Karpas-422 (cell line): ENCODE measurements around the gene SLAMF8. TPM values are rescaled to one million over a fixed set of nuclear protein-coding genes. Genes with fewer than 3 reads are reported as not detected.

Source experiments
- DNase-seq: peaks from one replicate; pipeline ENCODE4 v3.0.0-alpha.2; 2015
- H2AFZ ChIP-seq: fragments of 200-600 bp; sonication (generic); 2 replicates; pipeline ENCODE4 v1.6.1; 2014; ENCODE audit warnings: antibody characterized with exemption, low read length, mixed read lengths
- H3K27ac ChIP-seq: fragments of 200-600 bp; sonication (generic); 2 replicates; pipeline ENCODE4 v1.5.1; 2014; ENCODE audit warnings: mild to moderate bottlenecking, low read length, moderate library complexity
- H3K27me3 ChIP-seq: fragments of 200-600 bp; sonication (generic); 2 replicates; pipeline ENCODE4 v1.6.1; 2014; ENCODE audit warnings: low read length, mixed read lengths
- H3K36me3 ChIP-seq: fragments of 200-600 bp; sonication (generic); 2 replicates; pipeline ENCODE4 v1.6.1; 2014; ENCODE audit warnings: low read length, mixed read lengths; ENCODE audit not compliant: insufficient read depth
- H3K4me1 ChIP-seq: fragments of 200-600 bp; sonication (generic); 2 replicates; pipeline ENCODE4 v1.6.1; 2014; ENCODE audit warnings: mild to moderate bottlenecking, low read length, mixed read lengths
- H3K4me2 ChIP-seq: fragments of 200-600 bp; sonication (generic); 2 replicates; pipeline ENCODE4 v1.6.1; 2014; ENCODE audit warnings: low read length, low read depth, mild to moderate bottlenecking; ENCODE audit not compliant: poor library complexity, severe bottlenecking
- H3K4me3 ChIP-seq: fragments of 200-600 bp; sonication (generic); 2 replicates; pipeline ENCODE4 v1.5.1; 2014; ENCODE audit warnings: mild to moderate bottlenecking, antibody characterized with exemption, low read length, mixed read lengths
- H3K79me2 ChIP-seq: fragments of 200-600 bp; sonication (generic); 2 replicates; pipeline ENCODE4 v1.6.1; 2014; ENCODE audit warnings: mild to moderate bottlenecking, low read length, mixed read lengths
- H3K9ac ChIP-seq: fragments of 200-600 bp; sonication (generic); 2 replicates; pipeline ENCODE4 v1.6.0; 2014; ENCODE audit warnings: low read length
- H3K9me2 ChIP-seq: fragments of 200-600 bp; sonication (generic), shearing (Covaris generic); replicated peaks from 2 replicates; pipeline ENCODE4 v1.6.0; 2014; ENCODE audit warnings: mild to moderate bottlenecking, low read length, moderate library complexity; ENCODE audit not compliant: insufficient read depth
- H3K9me3 ChIP-seq: fragments of 300-700, 200-600 bp; sonication (generic); 2 replicates; pipeline ENCODE4 v1.6.1; 2014; ENCODE audit warnings: low read length, mixed read lengths
- H4K20me1 ChIP-seq: fragments of 200-600 bp; sonication (generic); 2 replicates; pipeline ENCODE4 v1.6.1; 2014; ENCODE audit warnings: mild to moderate bottlenecking, antibody characterized with exemption, low read length, low read depth; ENCODE audit not compliant: insufficient read depth
- total RNA-seq: library from RNA; depleted of rRNA; stranded (reverse); fragments of >200 nt; shearing (Covaris generic); gene quantifications from 2 replicates; pipeline ENCODE4 v1.2.3, GENCODE V29; 2014; ENCODE audit warnings: low replicate concordance

The SLAMF8 gene
- total RNA-seq, 1 experiment from 2014 or later = not detected

DNA sequence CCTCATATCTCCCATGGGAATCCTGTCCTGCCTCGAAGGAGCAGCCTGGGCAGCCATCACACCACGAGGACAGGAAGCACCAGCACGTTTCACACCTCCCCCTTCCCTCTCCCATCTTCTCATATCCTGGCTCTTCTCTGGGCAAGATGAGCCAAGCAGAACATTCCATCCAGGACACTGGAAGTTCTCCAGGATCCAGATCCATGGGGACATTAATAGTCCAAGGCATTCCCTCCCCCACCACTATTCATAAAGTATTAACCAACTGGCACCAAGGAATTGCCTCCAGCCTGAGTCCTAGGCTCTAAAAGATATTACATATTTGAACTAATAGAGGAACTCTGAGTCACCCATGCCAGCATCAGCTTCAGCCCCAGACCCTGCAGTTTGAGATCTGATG, 8.7 kb downstream of the SLAMF8 start:
- Histone ChIP-seq H3K4me2 (no peak overlapping the region), H3K9ac (no peak overlapping the region), H2AFZ (no peak overlapping the region), H3K79me2 (no peaks in the 10 kb centered on the region), H3K4me3 (no peak overlapping the region), H3K9me2 (no peaks in the 10 kb centered on the region), H3K4me1 (no peaks in the 10 kb centered on the region), H3K36me3 (no peaks in the 10 kb centered on the region), H3K27me3 (no peaks in the 10 kb centered on the region), H3K27ac (no peak overlapping the region), H3K9me3 (no peaks in the 10 kb centered on the region), H4K20me1 (no peaks in the 10 kb centered on the region)
- DNase-seq = no peak

DNA sequence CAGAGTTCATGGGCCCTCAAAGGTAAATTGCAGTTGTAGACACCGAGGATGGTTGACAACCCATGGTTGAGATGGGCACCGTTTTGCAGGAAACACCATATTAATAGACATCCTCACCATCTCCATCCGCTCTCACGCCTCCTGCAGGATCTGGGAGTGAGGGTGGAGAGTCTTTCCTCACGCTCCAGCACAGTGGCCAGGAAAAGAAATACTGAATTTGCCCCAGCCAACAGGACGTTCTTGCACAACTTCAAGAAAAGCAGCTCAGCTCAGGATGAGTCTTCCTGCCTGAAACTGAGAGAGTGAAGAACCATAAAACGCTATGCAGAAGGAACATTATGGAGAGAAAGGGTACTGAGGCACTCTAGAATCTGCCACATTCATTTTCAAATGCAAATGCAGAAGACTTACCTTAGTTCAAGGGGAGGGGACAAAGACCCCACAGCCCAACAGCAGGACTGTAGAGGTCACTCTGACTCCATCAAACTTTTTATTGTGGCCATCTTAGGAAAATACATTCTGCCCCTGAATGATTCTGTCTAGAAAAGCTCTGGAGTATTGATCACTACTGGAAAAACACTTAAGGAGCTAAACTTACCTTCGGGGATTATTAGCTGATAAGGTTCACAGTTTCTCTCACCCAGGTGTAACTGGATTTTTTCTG, 9.3 kb downstream of the SLAMF8 start:
- Histone ChIP-seq H3K27me3 (no peaks in the 10 kb centered on the region), H2AFZ (no peak overlapping the region), H3K4me3 (no peak overlapping the region), H4K20me1 (no peaks in the 10 kb centered on the region), H3K4me1 (no peaks in the 10 kb centered on the region), H3K79me2 (no peaks in the 10 kb centered on the region), H3K27ac (no peak overlapping the region), H3K4me2 (no peak overlapping the region), H3K9ac (no peak overlapping the region), H3K36me3 (no peaks in the 10 kb centered on the region), H3K9me3 (no peaks in the 10 kb centered on the region), H3K9me2 (no peaks in the 10 kb centered on the region)
- DNase-seq = no peak

DNA sequence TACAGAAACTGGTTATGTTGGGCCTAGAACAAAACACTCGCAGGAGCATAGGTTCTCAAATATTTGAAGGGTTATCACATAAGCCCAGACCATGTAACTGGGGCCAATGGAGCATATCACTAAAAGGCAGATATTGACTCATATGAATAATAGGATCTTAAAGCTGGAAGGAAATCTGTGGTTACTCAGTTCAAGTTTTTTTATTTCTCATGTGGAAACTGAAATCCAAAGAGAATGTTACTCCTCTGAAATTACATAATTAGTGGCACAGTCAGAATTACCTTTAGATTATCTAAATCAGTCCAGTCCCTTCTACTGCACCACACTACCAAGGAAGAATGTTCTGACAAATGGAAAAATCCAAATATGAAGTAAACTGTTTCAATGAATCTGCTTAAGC, 12.0 kb downstream of the SLAMF8 start:
- Histone ChIP-seq H3K4me1 (no peaks in the 10 kb centered on the region), H3K79me2 (no peaks in the 10 kb centered on the region), H3K9ac (no peak overlapping the region), H2AFZ (no peak overlapping the region), H3K4me2 (no peak overlapping the region), H3K9me3 (no peaks in the 10 kb centered on the region), H3K27ac (no peak overlapping the region), H4K20me1 (no peaks in the 10 kb centered on the region), H3K36me3 (no peaks in the 10 kb centered on the region), H3K9me2 (no peaks in the 10 kb centered on the region), H3K27me3 (no peaks in the 10 kb centered on the region), H3K4me3 (no peak overlapping the region)
- DNase-seq = no peak

DNA sequence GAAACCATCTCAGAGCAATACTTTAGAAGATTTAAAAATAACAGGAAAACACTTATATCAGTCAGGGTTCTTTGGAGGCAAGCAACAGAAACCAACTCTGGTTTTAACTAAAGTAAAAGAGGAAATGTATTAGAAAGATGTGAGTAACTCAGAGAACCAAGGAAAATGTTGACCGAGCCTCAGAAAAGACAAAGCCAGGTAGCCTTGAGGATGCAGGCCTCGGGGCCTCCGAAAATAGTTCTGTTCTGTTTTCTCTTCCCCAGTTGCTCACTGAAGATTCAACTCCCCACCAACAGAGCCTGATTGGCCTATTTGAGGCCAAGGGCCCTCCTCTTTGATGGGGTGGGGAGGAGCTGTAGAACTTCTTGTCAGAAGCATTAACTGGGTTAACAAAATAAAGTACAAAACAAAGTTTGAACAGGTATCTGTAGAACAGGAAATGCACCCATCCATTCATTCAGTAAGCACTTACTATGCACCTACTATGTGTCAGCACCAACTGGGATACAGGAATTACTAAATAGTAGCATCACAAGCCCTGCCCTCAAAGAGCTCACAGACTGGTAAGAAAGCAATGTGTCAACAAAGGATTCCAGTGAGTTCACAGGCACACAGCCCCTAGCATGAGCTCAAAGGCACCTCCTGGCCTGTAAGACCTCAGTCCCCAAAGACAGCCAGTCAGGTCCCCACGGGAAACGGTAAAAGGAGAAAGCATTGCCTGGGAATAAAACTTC, 12.6 kb downstream of the SLAMF8 start:
- H3K9ac ChIP-seq = no peak overlapping the region
- no peak for DNase-seq
- no peaks in the 10 kb centered on the region for H3K4me1 ChIP-seq
- H3K27me3 ChIP-seq = no peaks in the 10 kb centered on the region
- no peaks in the 10 kb centered on the region for H3K9me2 ChIP-seq
- H3K36me3 ChIP-seq = no peaks in the 10 kb centered on the region
- H3K79me2 ChIP-seq = no peaks in the 10 kb centered on the region
- H3K4me2 ChIP-seq = no peak overlapping the region
- H3K9me3 ChIP-seq = no peaks in the 10 kb centered on the region
- no peak overlapping the region for H3K4me3 ChIP-seq
- H2AFZ ChIP-seq = no peak overlapping the region
- no peak overlapping the region for H3K27ac ChIP-seq
- no peaks in the 10 kb centered on the region for H4K20me1 ChIP-seq

DNA sequence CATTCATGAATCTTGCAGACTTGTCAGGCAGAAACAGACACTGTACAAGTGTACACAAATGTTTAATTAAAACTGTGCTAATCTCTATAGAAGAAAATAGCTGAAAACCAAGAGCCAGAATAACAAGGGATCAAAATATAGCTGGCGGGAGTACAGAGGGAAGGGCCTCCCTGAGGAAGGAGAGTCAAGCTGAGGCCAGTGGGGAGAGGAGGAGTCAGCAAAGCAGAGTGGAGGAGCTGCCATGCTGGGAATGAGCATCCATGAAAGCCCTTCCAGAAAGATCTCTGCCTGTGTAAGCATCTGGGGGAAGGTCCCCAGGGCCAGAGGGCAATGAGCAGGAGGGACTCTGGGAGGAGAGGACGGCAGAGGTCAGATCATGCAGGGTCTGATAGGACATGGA, 15.1 kb downstream of the SLAMF8 start:
- Histone ChIP-seq H3K9ac (no peak overlapping the region), H3K79me2 (no peaks in the 10 kb centered on the region), H3K27ac (no peak overlapping the region), H3K4me1 (no peaks in the 10 kb centered on the region), H3K36me3 (no peaks in the 10 kb centered on the region), H3K9me3 (no peaks in the 10 kb centered on the region), H3K27me3 (no peaks in the 10 kb centered on the region), H3K9me2 (no peaks in the 10 kb centered on the region), H4K20me1 (no peaks in the 10 kb centered on the region), H2AFZ (no peak overlapping the region), H3K4me2 (no peak overlapping the region), H3K4me3 (no peak overlapping the region)
- no peak for DNase-seq

DNA sequence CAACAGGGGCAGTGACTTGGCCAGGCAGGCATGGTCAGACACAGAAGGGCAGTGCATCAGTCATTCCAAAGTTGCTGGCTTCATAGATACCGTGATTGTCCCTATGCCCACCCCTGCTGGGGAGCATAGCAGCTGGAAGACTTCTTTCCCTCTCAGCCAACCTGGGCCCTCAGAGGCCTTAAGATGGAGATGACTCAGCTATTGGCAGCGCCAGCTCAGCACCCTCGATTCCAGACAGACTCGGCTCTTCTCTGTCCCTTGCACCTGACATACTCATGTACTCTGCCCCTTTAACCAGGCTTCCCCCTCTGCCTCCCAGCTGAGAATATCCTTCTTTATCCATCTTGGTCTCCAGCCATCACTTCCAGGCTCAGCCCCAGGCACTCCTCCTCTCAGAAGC, 16.8 kb downstream of the SLAMF8 start:
- Histone ChIP-seq H3K27me3 (no peaks in the 10 kb centered on the region), H3K9me2 (no peaks in the 10 kb centered on the region), H3K9me3 (no peaks in the 10 kb centered on the region), H4K20me1 (no peaks in the 10 kb centered on the region), H3K9ac (no peak overlapping the region), H3K79me2 (no peaks in the 10 kb centered on the region), H3K4me1 (no peaks in the 10 kb centered on the region), H3K4me3 (no peak overlapping the region), H3K27ac (no peak overlapping the region), H3K4me2 (no peak overlapping the region), H3K36me3 (no peaks in the 10 kb centered on the region), H2AFZ (no peak overlapping the region)
- DNase-seq = no peak

DNA sequence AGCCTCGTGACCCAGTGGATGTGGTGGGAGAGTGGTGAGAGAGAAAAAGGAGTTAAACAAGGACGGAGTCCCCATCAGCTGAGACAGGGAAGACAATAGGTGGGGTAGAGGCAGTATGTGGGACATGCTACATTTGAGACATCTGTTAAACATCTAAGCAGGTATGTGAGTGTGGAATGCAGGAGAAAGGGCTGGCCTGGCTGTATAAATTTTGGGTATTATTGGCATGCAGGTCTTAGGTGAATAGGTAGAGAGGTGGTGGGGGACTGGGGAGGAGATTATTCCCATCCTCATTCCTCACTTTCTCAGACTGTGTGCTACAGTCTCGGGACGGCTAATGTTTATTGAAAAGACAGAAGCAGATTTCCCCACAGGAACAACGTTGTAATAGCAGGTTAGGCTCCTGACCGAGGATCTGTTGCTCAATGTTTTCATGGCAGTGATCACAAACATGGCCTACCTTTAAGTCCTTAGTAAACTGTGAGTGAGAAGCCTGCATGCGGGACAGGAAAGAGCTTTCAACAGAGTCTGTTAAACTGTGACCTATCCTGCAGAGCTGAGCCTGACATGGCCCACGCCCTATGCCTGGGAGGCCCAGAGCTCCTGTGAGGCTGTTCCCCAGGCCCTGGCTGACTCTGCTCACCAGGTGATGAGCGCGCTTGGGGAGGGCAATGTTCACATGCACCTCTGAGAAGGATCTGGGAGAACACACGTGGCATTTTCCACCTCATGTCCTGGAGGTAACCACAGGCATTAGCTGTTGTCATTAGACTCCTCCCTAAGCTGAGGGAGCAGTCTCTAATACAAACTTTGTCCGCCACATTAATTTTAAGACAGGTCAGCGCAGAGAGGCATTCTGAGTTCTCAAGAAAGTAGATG, 19.3 kb downstream of the SLAMF8 start:
- Histone ChIP-seq H3K79me2 (no peaks in the 10 kb centered on the region), H2AFZ (no peak overlapping the region), H3K27ac (no peak overlapping the region), H3K9me2 (no peaks in the 10 kb centered on the region), H4K20me1 (no peaks in the 10 kb centered on the region), H3K36me3 (no peaks in the 10 kb centered on the region), H3K4me1 (no peaks in the 10 kb centered on the region), H3K9ac (no peak overlapping the region), H3K4me3 (no peak overlapping the region), H3K27me3 (no peaks in the 10 kb centered on the region), H3K4me2 (no peak overlapping the region), H3K9me3 (no peaks in the 10 kb centered on the region)
- DNase-seq = no peak

DNA sequence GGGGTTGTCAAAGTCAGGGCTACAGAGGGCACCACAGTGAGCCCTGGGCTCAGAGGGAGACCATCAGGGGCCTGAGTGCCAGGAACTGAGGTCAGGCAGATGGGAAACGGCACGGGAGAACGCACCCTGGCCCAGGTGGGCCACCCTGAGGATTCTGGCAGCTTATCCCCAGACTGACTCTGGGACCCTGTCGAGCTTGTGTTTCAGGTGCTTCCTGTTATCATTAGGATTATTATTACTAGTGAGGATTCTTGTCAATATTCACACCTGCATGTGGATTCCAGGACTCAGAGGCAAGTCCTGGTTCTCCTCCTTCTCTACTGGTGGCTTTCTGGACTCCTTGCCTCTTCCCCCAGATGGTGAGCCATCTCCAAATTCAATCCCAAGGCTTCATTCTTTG, 20.6 kb downstream of the SLAMF8 start:
- H3K9me2 ChIP-seq = no peaks in the 10 kb centered on the region
- no peak overlapping the region for H3K27ac ChIP-seq
- no peak overlapping the region for H3K4me2 ChIP-seq
- H3K9me3 ChIP-seq = no peaks in the 10 kb centered on the region
- no peak overlapping the region for H2AFZ ChIP-seq
- no peaks in the 10 kb centered on the region for H3K36me3 ChIP-seq
- no peaks in the 10 kb centered on the region for H3K27me3 ChIP-seq
- H3K4me1 ChIP-seq = no peaks in the 10 kb centered on the region
- no peak overlapping the region for H3K4me3 ChIP-seq
- no peaks in the 10 kb centered on the region for H3K79me2 ChIP-seq
- H4K20me1 ChIP-seq = no peaks in the 10 kb centered on the region
- DNase-seq = no peak
- no peak overlapping the region for H3K9ac ChIP-seq
